H1 (cell line): ENCODE results near the gene C11orf42. TPM values are rescaled to one million over a fixed set of nuclear protein-coding genes. Genes with fewer than 3 reads are reported as not detected.

Experiments
- GTF2F1 ChIP-seq: IDR thresholded peaks from 2 replicates; pipeline ENCODE4 v1.6.1; 2012; ENCODE audit warnings: low read depth, low read length, improper control_type of control experiment, borderline replicate concordance
- JUN ChIP-seq: IDR thresholded peaks from 2 replicates; pipeline ENCODE4 v1.6.1; 2011; ENCODE audit warnings: low read depth, mild to moderate bottlenecking, improper control_type of control experiment, low read length
- KDM4A ChIP-seq: IDR thresholded peaks from one replicate; pipeline ENCODE4 v1.7.1; 2012; ENCODE audit warnings: low read depth, mild to moderate bottlenecking, moderate library complexity, low read length, inconsistent platforms; ENCODE audit not compliant: severe bottlenecking
- SIX5 ChIP-seq: IDR thresholded peaks from 2 replicates; pipeline ENCODE4 v1.6.1; 2011; ENCODE audit warnings: mild to moderate bottlenecking, low read depth, low read length
- TAF7 ChIP-seq: optimal IDR thresholded peaks from 2 replicates; pipeline ENCODE3; 2011; ENCODE audit warnings: low read depth, mild to moderate bottlenecking, inconsistent platforms, low read length, moderate library complexity, borderline replicate concordance
- YY1 ChIP-seq: IDR thresholded peaks from 2 replicates; pipeline ENCODE4 v1.6.1; 2011; ENCODE audit warnings: low read depth, mild to moderate bottlenecking, low read length
- polyA plus RNA-seq, 7 experiments: library from polyadenylated mRNA; depleted of rRNA in 3 of 7; stranded (reverse) in 5 of 7; unstranded in 2 of 7; fragments of >200 nt in 5 of 7; fragments of 200-250 nt in 2 of 7; gene quantifications; 1 replicate in 5 of 7; 2 replicates in 1 of 7; 4 replicates in 1 of 7; pipeline versions ENCODE4 v1.2.1 to v1.2.3, GENCODE V29; 2011 to 2013; ENCODE audit warnings: missing spikeins in 2 of 7, mixed read lengths in 2 of 7
- total RNA-seq: library from RNA; stranded (reverse); fragmentation: NEBNext Ultra II Directional; extraction: Animal tissue kit (Norgen Biotek cat#: 25700); gene quantifications from 2 replicates; pipeline ENCODE4 v1.2.1, GENCODE V29; 2021
- TF ChIP-seq, protein P1 (sequence below): IDR thresholded peaks from 2 replicates; pipeline ENCODE4 v1.6.1; 2012; ENCODE audit warnings: inconsistent platforms

Gene C11orf42
- total and polyA plus RNA-seq, 2 of the 8 experiments (the other 6 are each of a cell fraction or from before 2014, with no cell fraction given): not detected

GRCh38 chr11:6258141-6258540 lies 52.8 kb downstream of the C11orf42 start (continued):
- TF ChIP-seq, protein P1, sequence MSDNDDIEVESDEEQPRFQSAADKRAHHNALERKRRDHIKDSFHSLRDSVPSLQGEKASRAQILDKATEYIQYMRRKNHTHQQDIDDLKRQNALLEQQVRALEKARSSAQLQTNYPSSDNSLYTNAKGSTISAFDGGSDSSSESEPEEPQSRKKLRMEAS: no peak
- TF ChIP-seq GTF2F1: no peak
- TF ChIP-seq SIX5: no peak
- TF ChIP-seq KDM4A: no peak
- no peak for TF ChIP-seq YY1
- TF ChIP-seq TAF7: no peak
- no peak for TF ChIP-seq JUN
